H1 (cell line): Measurements from ENCODE around the gene AKIRIN2. TPM values are rescaled to one million over a fixed set of nuclear protein-coding genes. Genes with fewer than 3 reads are reported as not detected.

Experiments used
- CTCF ChIA-PET: fragments of 300-600 bp; sonication (Branson Sonifier 250); formaldehyde crosslinking; loops from one replicate; lab custom pipeline; 2021; ENCODE audit not compliant: partially characterized antibody; lab: Charles Lee
- POLR2A ChIA-PET: fragments of 300-600 bp; sonication (Branson Sonifier 250); formaldehyde crosslinking; loops from one replicate; lab custom pipeline; 2021; ENCODE audit warnings: inconsistent platforms; ENCODE audit not compliant: partially characterized antibody; lab: Charles Lee
- DNase-seq, 2 experiments: peaks; one replicate each; pipeline versions ENCODE4 v3.0.0 to v3.0.0-alpha.2; 2010 to 2022; ENCODE audit warnings: low spot score in 2 of 2, low read depth in 1 of 2, mixed read lengths in 1 of 2
- FAIRE-seq: peaks from 2 replicates; lab custom pipeline; 2011; peaks lifted over from hg19 to GRCh38; lab: Jason Lieb, UNC
- H2AFZ ChIP-seq: 2 replicates; pipeline ENCODE4 v1.8.1; 2012; ENCODE audit warnings: low read length, inconsistent platforms
- H2AK5ac ChIP-seq: 2 replicates; pipeline ENCODE4 v1.6.1; 2013; ENCODE audit warnings: low read depth, low read length
- H2BK120ac ChIP-seq: replicated peaks from 2 replicates; pipeline ENCODE3; 2013; ENCODE audit warnings: low read depth, low read length, inconsistent platforms
- H2BK12ac ChIP-seq: 2 replicates; pipeline ENCODE4 v1.6.1; 2013; ENCODE audit warnings: low read depth, low read length
- H2BK15ac ChIP-seq: 2 replicates; pipeline ENCODE4 v1.6.1; 2013; ENCODE audit warnings: low read length
- H2BK20ac ChIP-seq: 2 replicates; pipeline ENCODE4 v1.6.1; 2013; ENCODE audit warnings: low read length
- H2BK5ac ChIP-seq: 2 replicates; pipeline ENCODE4 v1.6.1; 2013; ENCODE audit warnings: low read depth, low read length
- H3K14ac ChIP-seq: 2 replicates; pipeline ENCODE4 v1.6.1; 2013; ENCODE audit warnings: inconsistent platforms; ENCODE audit not compliant: insufficient read length
- H3K18ac ChIP-seq: 2 replicates; pipeline ENCODE4 v1.6.1; 2013; ENCODE audit warnings: low read length; ENCODE audit errors: extremely low read depth
- H3K23ac ChIP-seq: 2 replicates; pipeline ENCODE4 v1.6.1; 2013; ENCODE audit warnings: inconsistent platforms; ENCODE audit not compliant: insufficient read length
- H3K23me2 ChIP-seq: 2 replicates; pipeline ENCODE4 v1.6.1; 2013; ENCODE audit warnings: low read depth, low read length
- H3K27ac ChIP-seq: 2 replicates; pipeline ENCODE4 v1.6.1; 2011; ENCODE audit warnings: low read depth, low read length, inconsistent platforms
- H3K27me3 ChIP-seq, 4 experiments: replicated peaks in 1 of 4; 1 replicate in 1 of 4; 2 replicates in 3 of 4; pipeline versions ENCODE4 v1.6.1 to v1.8.1; 2011 to 2013; ENCODE audit warnings: low read length in 3 of 4, mild to moderate bottlenecking in 3 of 4, inconsistent platforms in 2 of 4, mixed read lengths in 2 of 4, moderate library complexity in 1 of 4; ENCODE audit not compliant: control insufficient read depth in 3 of 4, insufficient read depth in 3 of 4; ENCODE audit errors: extremely low read depth in 1 of 4
- H3K36me3 ChIP-seq, 4 experiments: 2 replicates each; pipeline versions ENCODE4 v1.6.1 to v1.8.1; 2011 to 2013; ENCODE audit warnings: mild to moderate bottlenecking in 4 of 4, low read length in 3 of 4, moderate library complexity in 2 of 4, control low read depth in 1 of 4, inconsistent platforms in 1 of 4; ENCODE audit not compliant: insufficient read depth in 4 of 4, control insufficient read depth in 2 of 4
- H3K4ac ChIP-seq: replicated peaks from 2 replicates; pipeline ENCODE3; 2013; ENCODE audit warnings: low read length, low read depth, mixed read lengths, inconsistent platforms; ENCODE audit not compliant: insufficient read length
- H3K4me1 ChIP-seq, 4 experiments: replicated peaks in 1 of 4; 1 replicate in 1 of 4; 2 replicates in 3 of 4; pipeline versions ENCODE4 v1.6.1 to v1.8.1; 2011 to 2013; ENCODE audit warnings: low read length in 3 of 4, inconsistent platforms in 2 of 4, mixed read lengths in 1 of 4; ENCODE audit not compliant: insufficient read depth in 4 of 4, control insufficient read depth in 3 of 4
- H3K4me2 ChIP-seq, 2 experiments: 2 replicates each; pipeline versions ENCODE4 v1.6.1 to v1.8.1; 2011 to 2013; ENCODE audit warnings: low read depth in 2 of 2, low read length in 2 of 2, control low read depth in 1 of 2, inconsistent platforms in 1 of 2, mild to moderate bottlenecking in 1 of 2; ENCODE audit not compliant: insufficient read depth in 1 of 2
- H3K4me3 ChIP-seq, 4 experiments: fragments of 200-600, 300-600 bp in 1 of 4; sonication (generic), shearing (Covaris generic), sonication (Bioruptor Twin) in 1 of 4; 2 replicates each; pipeline versions ENCODE4 v1.5.1 to v1.8.1; 2011 to 2016; ENCODE audit warnings: low read length in 4 of 4, low read depth in 3 of 4, control low read depth in 2 of 4, inconsistent platforms in 2 of 4, mild to moderate bottlenecking in 2 of 4, mixed read lengths in 1 of 4, moderate library complexity in 1 of 4; ENCODE audit not compliant: insufficient read depth in 2 of 4; ENCODE audit errors: extremely low read depth in 1 of 4
- H3K56ac ChIP-seq: replicated peaks from 2 replicates; pipeline ENCODE3; 2013; ENCODE audit warnings: low read depth, mild to moderate bottlenecking, mixed read lengths, low read length, inconsistent platforms; ENCODE audit not compliant: insufficient read length
- H3K79me1 ChIP-seq: 2 replicates; pipeline ENCODE4 v1.6.1; 2013; ENCODE audit warnings: low read depth, low read length, control low read depth
- H3K79me2 ChIP-seq, 2 experiments: 2 replicates each; pipeline versions ENCODE4 v1.6.1 to v1.8.1; 2012 to 2013; ENCODE audit warnings: low read length in 2 of 2, mild to moderate bottlenecking in 2 of 2, inconsistent platforms in 1 of 2; ENCODE audit not compliant: insufficient read depth in 2 of 2, control insufficient read depth in 1 of 2
- H3K9ac ChIP-seq, 4 experiments: replicated peaks in 1 of 4; 1 replicate in 1 of 4; 2 replicates in 3 of 4; pipeline versions ENCODE4 v1.6.1 to v1.8.1; 2011 to 2013; ENCODE audit warnings: low read depth in 3 of 4, low read length in 3 of 4, control low read depth in 2 of 4, mild to moderate bottlenecking in 2 of 4, moderate library complexity in 2 of 4, inconsistent platforms in 1 of 4; ENCODE audit errors: extremely low read depth in 1 of 4
- H3K9me3 ChIP-seq, 2 experiments: 2 replicates each; pipeline versions ENCODE4 v1.6.1 to v1.8.1; 2012 to 2013; ENCODE audit warnings: mild to moderate bottlenecking in 2 of 2, moderate library complexity in 2 of 2, control low read depth in 1 of 2, inconsistent platforms in 1 of 2, low read depth in 1 of 2, low read length in 1 of 2, mixed read lengths in 1 of 2; ENCODE audit not compliant: insufficient read depth in 2 of 2
- H4K20me1 ChIP-seq, 2 experiments: replicated peaks in 1 of 2; 2 replicates each; pipeline versions ENCODE3 to v1.8.1; 2011 to 2013; ENCODE audit warnings: inconsistent platforms in 2 of 2, low read length in 2 of 2, mild to moderate bottlenecking in 1 of 2; ENCODE audit not compliant: insufficient read depth in 2 of 2, control insufficient read depth in 1 of 2
- H4K5ac ChIP-seq: 2 replicates; pipeline ENCODE4 v1.6.1; 2013; ENCODE audit warnings: low read length, low read depth, mixed read lengths, inconsistent platforms; ENCODE audit not compliant: insufficient read length
- H4K8ac ChIP-seq: 2 replicates; pipeline ENCODE4 v1.8.0; 2013; ENCODE audit warnings: mild to moderate bottlenecking, moderate library complexity, low read length, inconsistent platforms; ENCODE audit not compliant: insufficient read depth; ENCODE audit errors: extremely low read depth
- H4K91ac ChIP-seq: replicated peaks from 2 replicates; pipeline ENCODE3; 2013; ENCODE audit warnings: low read length, mixed read lengths, inconsistent platforms; ENCODE audit not compliant: insufficient read length
- EGR1 ChIP-seq: IDR thresholded peaks from 2 replicates; pipeline ENCODE4 v1.6.1; 2011; ENCODE audit warnings: low read depth, low read length, borderline replicate concordance
- FOSL1 ChIP-seq: IDR thresholded peaks from 2 replicates; pipeline ENCODE4 v1.6.1; 2011; ENCODE audit warnings: mild to moderate bottlenecking, low read depth, low read length, moderate library complexity; ENCODE audit not compliant: insufficient read depth
- HDAC2 ChIP-seq, 2 experiments: fragments of 300-600 bp in 1 of 2; sonication (generic) in 1 of 2; IDR thresholded peaks; 2 replicates each; pipeline ENCODE4 v1.6.1; 2011 to 2012; ENCODE audit warnings: low read depth in 2 of 2, low read length in 2 of 2, mild to moderate bottlenecking in 2 of 2, moderate library complexity in 2 of 2, borderline replicate concordance in 1 of 2, inconsistent platforms in 1 of 2
- KDM1A ChIP-seq: fragments of 200-600, 300-600 bp; sonication (generic); IDR thresholded peaks from 2 replicates; pipeline ENCODE4 v1.7.1; 2016; ENCODE audit warnings: mild to moderate bottlenecking, low read length, borderline replicate concordance
- RBBP5 ChIP-seq: IDR thresholded peaks from 2 replicates; pipeline ENCODE4 v1.7.1; 2012; ENCODE audit warnings: low read depth, mild to moderate bottlenecking, inconsistent platforms, low read length, moderate library complexity, borderline replicate concordance
- SAP30 ChIP-seq: fragments of 300-600 bp; sonication (generic); IDR thresholded peaks from 2 replicates; pipeline ENCODE4 v1.7.1; 2012; ENCODE audit warnings: low read length, moderate library complexity, mild to moderate bottlenecking, inconsistent platforms; ENCODE audit not compliant: insufficient read depth, insufficient replicate concordance
- SP2 ChIP-seq: IDR thresholded peaks from 2 replicates; pipeline ENCODE4 v1.6.1; 2012; ENCODE audit warnings: mild to moderate bottlenecking, low read length, inconsistent platforms
- ZNF274 ChIP-seq: IDR thresholded peaks from 2 replicates; pipeline ENCODE4 v1.7.0; 2012; ENCODE audit warnings: low read length, borderline replicate concordance; ENCODE audit errors: extremely low read depth
- WGBS, 2 experiments: shearing (Covaris generic) in 1 of 2; methylation state at CpG; one replicate each; pipeline versions ENCODE4 v1.1.6 to v1.1.7; 2013 to 2015; ENCODE audit warnings: low lambda C conversion rate in 2 of 2, mixed read lengths in 2 of 2, inconsistent platforms in 1 of 2, low coverage in 1 of 2, missing lambda C conversion rate in 1 of 2; ENCODE audit not compliant: insufficient replicate concordance in 2 of 2, insufficient coverage in 1 of 2, insufficient read length in 1 of 2; ENCODE audit errors: extremely low coverage in 1 of 2, missing lambda C conversion rate in 1 of 2; 5-methylcytosine and 5-hydroxymethylcytosine counted together
- polyA plus RNA-seq, 7 experiments: library from polyadenylated mRNA; depleted of rRNA in 3 of 7; stranded (reverse) in 5 of 7; unstranded in 2 of 7; fragments of >200 nt in 5 of 7; fragments of 200-250 nt in 2 of 7; gene quantifications; 1 replicate in 5 of 7; 2 replicates in 1 of 7; 4 replicates in 1 of 7; pipeline versions ENCODE4 v1.2.1 to v1.2.3, GENCODE V29; 2011 to 2013; ENCODE audit warnings: missing spikeins in 2 of 7, mixed read lengths in 2 of 7
- total RNA-seq: library from RNA; stranded (reverse); fragmentation: NEBNext Ultra II Directional; extraction: Animal tissue kit (Norgen Biotek cat#: 25700); gene quantifications from 2 replicates; pipeline ENCODE4 v1.2.1, GENCODE V29; 2021

The AKIRIN2 gene
- total and polyA plus RNA-seq, 2 of the 8 experiments (the other 6 are each of a cell fraction or from before 2014, with no cell fraction given), result 35.6 to 75.3 TPM

GRCh38 chr6:87684895-87685654 lies 17.0 kb downstream of the AKIRIN2 start:
- POLR2A ChIA-PET, result interaction anchor here (1.6 kb wide), 1 partner anchor 17 kb away, joined by 6 read pairs; the partner anchor contains the start of gene AKIRIN2
- FAIRE-seq (no peak), DNase-seq (no peak)
- Histone ChIP-seq H3K23me2 (no peaks in the 10 kb centered on the region), H3K79me2 (peaks cover 30 to 99% of the 10 kb centered on the region in 2 experiments), H3K36me3 (peaks cover 0 to 6% (median 3%) of the 10 kb centered on the region in 4 experiments; a peak in 2 of 8 replicates), H3K79me1 (peaks cover 2% of the 10 kb centered on the region), H3K9me3 (no peaks in the 10 kb centered on the region), H4K91ac (no peak overlapping the region), H2BK15ac (no peak overlapping the region), H3K18ac (no peak overlapping the region), H3K23ac (no peak overlapping the region), H3K9ac (no peak overlapping the region), H3K4me1 (no peaks in the 10 kb centered on the region; a peak in 1 of 7 replicates), H2AK5ac (no peak overlapping the region), H2BK20ac (no peak overlapping the region), H3K4ac (no peak overlapping the region), H3K27ac (no peak overlapping the region), H2BK12ac (no peak overlapping the region), H3K56ac (no peak overlapping the region), H4K5ac (no peak overlapping the region), H4K20me1 (peaks cover 8 to 17% of the 10 kb centered on the region in 2 experiments), H4K8ac (no peak overlapping the region), H2BK120ac (no peak overlapping the region), H3K4me3 (no peak overlapping the region), H2BK5ac (no peak overlapping the region), H3K4me2 (no peak overlapping the region), H2AFZ (no peak overlapping the region), H3K27me3 (no peaks in the 10 kb centered on the region), H3K14ac (no peak overlapping the region)
- TF ChIP-seq SP2, result no peak
- no peak for TF ChIP-seq FOSL1
- TF ChIP-seq SAP30, result no peak
- no peak for TF ChIP-seq EGR1
- TF ChIP-seq ZNF274, result no peak
- no peak for TF ChIP-seq RBBP5
- no peak for TF ChIP-seq KDM1A
- no peak for TF ChIP-seq HDAC2 (IDR thresholded peaks at IDR 0.05; ENCODE audit: borderline replicate concordance in 1 of 2, low read depth in 2 of 2, low read length in 2 of 2)
- WGBS, 2 experiments, result 90% methylated on average over 1 of the region's 1 CpG; no CpG with 5 or more reads in 1 of the 2 experiments
- CTCF ChIA-PET, result interaction anchor here (0.6 to 1.8 kb wide), 2 partner anchors 16 to 203 kb away, joined by 3 to 4 read pairs; no protein-coding TSS in a partner anchor
